Effector memory CD4-positive, alpha-beta T cell (primary cell): ENCODE data around the gene BTN3A1.
"Not testable (repeated sequence)": the region's sequence is repeated elsewhere in the genome, so short reads cannot be mapped to it uniquely, and the experiment has no call there.

Experiments
- DNase-seq, 3 donors: peaks; one replicate each; pipeline ENCODE4 v3.0.0-alpha.2; 2020
- H3K27ac ChIP-seq: 2 replicates; pipeline ENCODE4 v1.7.0; 2013; ENCODE audit warnings: mild to moderate bottlenecking, low read length, moderate library complexity; ENCODE audit not compliant: insufficient read depth, poor library complexity, severe bottlenecking
- H3K27me3 ChIP-seq: replicated peaks from 2 replicates; pipeline ENCODE4 v1.7.0; 2013; ENCODE audit warnings: mild to moderate bottlenecking, low read length; ENCODE audit not compliant: insufficient read depth, control insufficient read depth, poor library complexity, severe bottlenecking
- H3K36me3 ChIP-seq: 2 replicates; pipeline ENCODE4 v1.7.0; 2013; ENCODE audit warnings: mild to moderate bottlenecking, low read length, moderate library complexity; ENCODE audit not compliant: control insufficient read depth, insufficient read depth
- H3K4me1 ChIP-seq: 2 replicates; pipeline ENCODE4 v1.7.0; 2013; ENCODE audit warnings: low read length, mild to moderate bottlenecking; ENCODE audit not compliant: control insufficient read depth, insufficient read depth, poor library complexity, severe bottlenecking
- H3K4me3 ChIP-seq: 2 replicates; pipeline ENCODE4 v1.7.0; 2013; ENCODE audit warnings: low read length, low read depth, mild to moderate bottlenecking; ENCODE audit not compliant: insufficient read depth, poor library complexity, severe bottlenecking
- H3K9me3 ChIP-seq: 2 replicates; pipeline ENCODE4 v1.7.0; 2013; ENCODE audit warnings: mild to moderate bottlenecking, low read length, moderate library complexity; ENCODE audit not compliant: control insufficient read depth

BTN3A1 gene

GRCh38 chr6:26452631-26453235, 50.7 kb downstream of the BTN3A1 start:
- Histone ChIP-seq H3K36me3 (peaks cover 38% of the 10 kb centered on the region), H3K4me3 (no peak overlapping the region), H3K27me3 (no peaks in the 10 kb centered on the region), H3K4me1 (peaks cover 6% of the 10 kb centered on the region), H3K27ac (no peak overlapping the region), H3K9me3 (no peaks in the 10 kb centered on the region)
- DNase-seq = no peak

DNA sequence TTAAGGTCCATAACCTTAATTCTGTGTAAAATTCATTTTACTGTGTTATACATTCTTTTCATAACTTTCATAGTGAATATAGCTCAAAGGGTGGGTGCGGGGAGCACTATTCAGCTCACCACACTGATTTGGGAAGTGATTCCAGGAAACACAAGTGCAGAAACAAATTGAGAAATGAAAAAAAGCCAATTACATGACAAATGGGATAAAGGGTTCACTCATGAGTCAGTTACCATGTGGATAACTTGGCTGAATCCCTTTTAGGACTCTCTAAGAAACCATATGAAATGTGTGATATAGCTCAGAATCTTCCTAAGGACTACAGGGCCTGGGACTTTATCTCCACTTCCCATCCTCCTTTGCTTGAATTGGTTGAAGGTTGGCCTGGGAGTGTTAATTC, 52.6 kb downstream of the BTN3A1 start:
- DNase-seq = no peak
- H3K4me3 ChIP-seq = no peak overlapping the region
- H3K9me3 ChIP-seq = no peaks in the 10 kb centered on the region
- peaks cover 20% of the 10 kb centered on the region for H3K36me3 ChIP-seq
- peaks cover 14% of the 10 kb centered on the region for H3K4me1 ChIP-seq
- no peak overlapping the region for H3K27ac ChIP-seq
- no peaks in the 10 kb centered on the region for H3K27me3 ChIP-seq

DNA sequence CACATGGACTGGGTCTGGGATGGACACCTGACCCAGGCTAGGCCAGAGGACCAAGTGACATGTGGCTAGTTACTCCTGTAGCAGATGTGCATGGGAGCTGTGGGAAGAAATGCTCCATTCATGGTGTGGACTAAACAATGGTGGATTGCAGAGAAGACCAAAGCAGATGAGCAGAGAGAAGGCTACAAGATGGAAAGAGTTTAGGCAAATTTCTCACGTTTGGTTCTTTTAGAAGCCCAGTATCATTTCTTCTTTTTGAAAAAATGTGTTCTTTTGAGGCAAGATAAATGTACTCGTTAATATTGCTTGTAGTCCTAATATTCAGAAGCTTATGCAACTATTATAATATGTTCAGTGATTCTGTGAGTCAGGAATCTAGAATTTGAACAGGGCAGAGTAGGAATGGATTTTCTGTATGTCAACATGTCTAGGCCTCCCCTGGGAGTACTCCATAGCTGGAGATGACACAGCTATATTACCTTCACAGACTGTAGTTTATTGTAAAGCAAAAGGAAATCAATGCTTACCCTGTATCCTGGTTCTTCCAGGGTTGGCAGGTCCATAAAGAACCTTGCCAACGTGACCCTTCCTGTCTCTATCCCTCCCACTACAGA, 53.4 kb downstream of the BTN3A1 start:
- Histone ChIP-seq H3K9me3 (no peaks in the 10 kb centered on the region), H3K4me3 (no peak overlapping the region), H3K4me1 (peaks cover 20% of the 10 kb centered on the region), H3K27me3 (no peaks in the 10 kb centered on the region), H3K27ac (no peak overlapping the region), H3K36me3 (peaks cover 15% of the 10 kb centered on the region)
- no peak for DNase-seq

DNA sequence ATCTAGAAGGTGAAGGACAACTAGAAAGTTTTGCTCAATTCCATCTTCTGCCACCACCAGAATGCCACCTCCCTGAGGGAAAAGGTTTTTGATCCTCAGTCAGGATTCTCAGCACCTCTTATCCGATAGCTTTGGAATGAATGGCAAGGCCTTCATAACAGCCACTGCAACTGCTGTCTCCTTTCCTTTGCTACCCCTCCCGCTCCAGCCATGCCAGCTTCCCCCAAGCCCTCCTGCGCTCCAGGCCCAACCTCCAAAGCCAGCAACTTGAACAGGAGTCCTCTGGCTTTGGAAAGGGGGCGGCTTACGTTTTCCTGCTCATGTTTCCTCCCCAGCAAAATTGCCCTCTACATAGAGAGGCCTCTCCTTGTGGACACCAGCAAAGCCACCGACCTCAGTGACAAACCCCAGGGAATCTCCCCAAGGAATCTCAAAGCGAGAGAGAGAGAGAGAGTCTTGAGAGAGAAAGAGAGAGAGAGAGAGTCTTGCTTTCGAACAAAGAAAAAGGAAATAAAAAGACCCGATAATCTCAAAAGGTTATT, 55.3 kb downstream of the BTN3A1 start:
- DNase-seq = peak in 1 of 3 donors; percentile 9
- Histone ChIP-seq H3K9me3 (no peaks in the 10 kb centered on the region), H3K4me1 (peaks cover 31% of the 10 kb centered on the region), H3K36me3 (peaks cover 10% of the 10 kb centered on the region), H3K27me3 (no peaks in the 10 kb centered on the region), H3K27ac (peak overlapping the region; percentile 93), H3K4me3 (peak overlapping the region; percentile 77)

DNA sequence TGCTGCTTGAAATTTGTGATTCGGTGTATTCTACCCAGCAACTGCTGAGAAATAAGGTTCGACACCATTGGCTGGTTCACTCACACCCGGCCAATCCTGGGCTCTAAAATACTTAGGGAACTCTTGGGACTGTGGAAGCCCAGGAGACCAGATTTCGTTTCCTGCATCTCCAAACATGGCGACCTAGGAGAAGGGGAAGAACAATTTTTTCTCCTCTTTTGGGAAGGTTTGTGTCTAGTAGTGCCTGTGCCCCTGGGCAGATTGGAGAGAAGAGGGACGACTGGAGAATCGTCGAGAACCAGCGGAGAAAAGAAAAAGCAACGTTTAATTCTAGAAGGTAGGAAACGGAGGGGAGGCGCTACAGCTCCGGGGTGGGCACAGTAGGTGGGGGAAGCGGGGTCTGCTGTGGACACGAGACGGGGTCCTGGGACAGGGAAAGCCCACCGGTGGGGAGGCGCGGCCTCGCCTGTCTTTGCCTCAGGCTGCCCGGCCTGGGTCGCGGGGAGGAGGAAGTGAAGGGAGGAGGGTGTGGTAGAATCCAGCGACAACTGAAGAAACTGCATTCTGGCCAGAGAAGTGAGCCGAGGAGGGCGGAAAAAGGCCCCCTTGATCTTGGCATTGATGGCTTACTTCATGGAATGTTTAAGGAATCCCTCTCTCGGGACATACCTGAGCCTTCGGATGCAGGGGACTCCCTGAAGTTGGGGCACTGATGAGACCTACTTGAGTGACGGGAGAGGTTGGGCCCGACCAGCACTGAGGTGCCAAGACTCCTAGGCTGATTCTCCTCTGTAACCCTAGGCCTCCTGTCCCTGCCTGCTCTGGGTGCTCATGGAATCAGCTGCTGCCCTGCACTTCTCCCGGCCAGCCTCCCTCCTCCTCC, 56.0 kb downstream of the BTN3A1 start, which contains the start of gene BTN2A1:
TSS of gene BTN2A1 (plus strand) at position 150 of the 883 bp plus-strand sequence. CDS start at position 832, 682 bp downstream.
- H3K27ac ChIP-seq = peak within 1 kb of the TSS; percentile 93
- peaks cover 31% of the 10 kb centered on the region for H3K4me1 ChIP-seq
- H3K27me3 ChIP-seq = no peaks in the 10 kb centered on the region
- no peaks in the 10 kb centered on the region for H3K9me3 ChIP-seq
- H3K36me3 ChIP-seq = peaks cover 16% of the 10 kb centered on the region
- peak within 1 kb of the TSS; percentile 77 for H3K4me3 ChIP-seq
- DNase-seq = peak; percentile 51 to 71 (median 63)

DNA sequence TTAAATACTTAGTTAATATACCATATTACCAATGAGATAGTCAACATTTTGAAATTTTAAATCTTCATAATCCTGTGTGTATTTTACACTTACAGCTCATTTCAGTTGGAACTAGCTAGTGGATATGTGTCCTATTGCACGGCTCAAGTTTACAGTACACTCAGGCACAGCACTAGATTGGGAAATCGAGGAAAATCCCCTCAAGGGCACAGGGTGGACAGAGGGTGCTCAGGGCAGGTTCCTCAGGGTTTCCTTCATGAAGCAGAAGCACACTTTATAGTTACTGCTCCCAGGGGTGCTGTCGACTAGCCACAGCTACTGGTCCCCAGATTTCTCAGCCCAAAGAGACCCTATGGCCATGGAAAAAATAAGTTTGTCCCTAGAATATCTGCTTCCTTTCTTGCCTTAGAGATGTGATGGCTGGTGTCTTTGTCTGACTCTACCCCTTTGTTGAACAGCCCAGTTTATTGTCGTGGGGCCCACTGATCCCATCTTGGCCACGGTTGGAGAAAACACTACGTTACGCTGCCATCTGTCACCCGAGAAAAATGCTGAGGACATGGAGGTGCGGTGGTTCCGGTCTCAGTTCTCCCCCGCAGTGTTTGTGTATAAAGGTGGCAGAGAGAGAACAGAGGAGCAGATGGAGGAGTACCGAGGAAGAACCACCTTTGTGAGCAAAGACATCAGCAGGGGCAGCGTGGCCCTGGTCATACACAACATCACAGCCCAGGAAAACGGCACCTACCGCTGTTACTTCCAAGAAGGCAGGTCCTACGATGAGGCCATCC, 57.1 kb downstream of the BTN3A1 start:
- H3K27ac ChIP-seq = no peak overlapping the region
- DNase-seq = no peak
- no peaks in the 10 kb centered on the region for H3K27me3 ChIP-seq
- peaks cover 31% of the 10 kb centered on the region for H3K4me1 ChIP-seq
- no peaks in the 10 kb centered on the region for H3K9me3 ChIP-seq
- peaks cover 28% of the 10 kb centered on the region for H3K36me3 ChIP-seq
- no peak overlapping the region for H3K4me3 ChIP-seq

- not testable (repeated sequence) for DNase-seq, H3K4me3 ChIP-seq, H3K27me3 ChIP-seq, H3K27ac ChIP-seq, H3K9me3 ChIP-seq
- H3K36me3 ChIP-seq = peaks cover 47% of the 10 kb centered on the region
- H3K4me1 ChIP-seq = peaks cover 31% of the 10 kb centered on the region
Observed at GRCh38 chr6:26461353-26461752, 59.3 kb downstream of the BTN3A1 start.

GRCh38 chr6:26464014-26464413, 61.9 kb downstream of the BTN3A1 start:
- Histone ChIP-seq H3K4me3 (no peak overlapping the region), H3K27me3 (no peaks in the 10 kb centered on the region), H3K4me1 (peaks cover 23% of the 10 kb centered on the region), H3K27ac (no peak overlapping the region), H3K36me3 (peaks cover 72% of the 10 kb centered on the region), H3K9me3 (no peaks in the 10 kb centered on the region)
- DNase-seq = no peak

DNA sequence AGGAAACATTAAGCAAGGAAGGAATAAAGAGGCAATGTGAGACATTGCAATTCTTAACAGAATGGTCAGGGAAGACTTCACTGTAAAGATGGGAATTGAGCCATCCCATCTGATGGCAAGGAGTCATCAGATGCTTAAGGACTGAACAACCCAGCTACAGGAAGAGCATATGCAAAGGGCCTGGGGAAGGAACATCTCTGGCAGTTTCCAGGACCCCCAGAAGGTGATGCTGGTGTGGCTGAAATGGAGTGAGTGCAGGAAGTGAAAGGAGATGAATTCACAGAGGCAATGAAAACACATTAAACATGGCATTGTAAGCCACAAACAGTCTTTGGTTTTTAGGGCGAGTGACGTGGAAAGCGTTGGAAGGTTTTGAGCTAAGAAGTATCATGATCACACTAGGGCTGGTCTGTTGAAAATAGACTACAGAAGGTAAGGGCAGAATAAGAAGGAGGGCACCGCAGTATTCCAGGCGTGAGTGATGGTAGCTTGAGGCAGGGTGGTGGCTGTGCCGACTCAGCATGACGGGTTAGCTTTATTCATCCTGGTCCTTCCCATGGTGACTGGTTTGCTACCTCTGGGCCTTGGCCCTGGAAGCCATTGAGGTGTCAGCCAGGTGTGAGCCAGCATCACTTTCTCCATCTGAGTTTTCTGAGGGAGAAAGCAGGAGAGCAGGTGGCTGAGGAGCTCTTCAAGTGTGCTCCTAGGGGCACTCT, 62.5 kb downstream of the BTN3A1 start:
- H3K27ac ChIP-seq = no peak overlapping the region
- H3K9me3 ChIP-seq = no peaks in the 10 kb centered on the region
- no peak overlapping the region for H3K4me3 ChIP-seq
- H3K27me3 ChIP-seq = no peaks in the 10 kb centered on the region
- H3K36me3 ChIP-seq = peaks cover 74% of the 10 kb centered on the region
- H3K4me1 ChIP-seq = peaks cover 18% of the 10 kb centered on the region
- DNase-seq = no peak
